Kasumi-1 (cell line): ENCODE results near the gene SMIM35.
A peak's percentile ranks its signal among the peaks of the same experiment; 100 is the strongest.
"Not testable (repeated sequence)": the region's sequence is repeated elsewhere in the genome, so short reads cannot be mapped to it uniquely, and the experiment has no call there.

Source experiments
- DNase-seq, 2 experiments: peaks; one replicate each; lab custom pipeline; 2025; lab: John Stamatoyannopoulos, UW

The SMIM35 gene

DNA sequence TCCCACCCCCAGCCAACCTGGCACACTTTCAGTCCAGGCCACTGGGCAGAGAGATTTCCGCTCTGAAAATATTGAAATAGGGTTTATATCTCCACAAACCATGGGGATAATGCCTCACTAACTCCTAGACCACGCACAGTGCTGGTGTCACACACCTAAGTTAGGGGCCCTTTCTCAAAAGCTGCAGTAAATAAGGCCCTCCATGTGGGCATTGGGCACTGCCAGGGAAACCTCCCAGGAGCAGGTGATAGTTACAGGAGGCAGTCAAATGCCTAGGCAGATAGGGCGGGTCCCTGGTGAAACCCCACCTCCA, 103.6 kb downstream of the SMIM35 start:
- DNase-seq = no peak

- no peak for DNase-seq
Measured at GRCh38 chr11:117980720-117981119, 106.0 kb downstream of the SMIM35 start.

DNA sequence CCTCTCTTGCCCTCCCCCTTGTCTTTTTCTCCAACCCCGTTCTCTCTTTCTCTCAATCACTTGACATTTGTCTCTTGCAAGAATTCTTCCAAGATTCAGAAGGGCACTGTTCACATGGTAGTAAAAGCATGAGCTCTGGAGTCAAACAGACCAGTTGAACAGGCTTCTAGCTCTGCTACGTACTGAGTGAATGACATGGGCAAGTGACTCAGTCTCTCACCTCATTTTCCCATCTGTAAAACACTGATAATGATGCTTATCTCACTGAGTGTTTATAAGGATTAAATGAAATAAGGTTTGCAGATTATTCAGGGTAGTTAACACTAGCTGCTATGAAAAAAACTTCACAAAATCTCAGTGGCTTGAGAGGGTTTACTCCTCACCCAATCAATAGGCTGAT, 106.5 kb downstream of the SMIM35 start:
- no peak for DNase-seq

- DNase-seq = peak; percentile 21 to 39
Measured at GRCh38 chr11:117979481-117980211, 107.1 kb downstream of the SMIM35 start.

DNA sequence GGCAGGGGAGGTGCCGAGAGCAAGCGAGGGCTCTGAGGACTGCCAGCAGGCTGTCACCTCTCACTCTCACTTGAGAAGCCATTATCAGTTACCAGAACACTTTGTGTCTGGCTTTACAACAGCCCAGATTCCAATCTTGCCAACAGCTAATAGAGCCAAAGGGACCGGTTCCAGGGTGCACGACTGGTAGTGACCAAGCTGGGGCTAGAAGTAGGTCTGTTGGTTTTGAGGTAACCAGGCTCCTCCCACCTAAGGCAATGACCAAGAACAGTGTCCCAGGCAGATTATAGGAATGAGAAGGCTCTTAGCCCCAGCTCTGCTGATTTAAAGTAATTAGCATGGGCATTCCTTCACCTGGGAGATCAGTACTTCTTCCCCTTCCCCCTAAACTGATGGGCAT, 107.8 kb downstream of the SMIM35 start:
- DNase-seq = no peak

DNA sequence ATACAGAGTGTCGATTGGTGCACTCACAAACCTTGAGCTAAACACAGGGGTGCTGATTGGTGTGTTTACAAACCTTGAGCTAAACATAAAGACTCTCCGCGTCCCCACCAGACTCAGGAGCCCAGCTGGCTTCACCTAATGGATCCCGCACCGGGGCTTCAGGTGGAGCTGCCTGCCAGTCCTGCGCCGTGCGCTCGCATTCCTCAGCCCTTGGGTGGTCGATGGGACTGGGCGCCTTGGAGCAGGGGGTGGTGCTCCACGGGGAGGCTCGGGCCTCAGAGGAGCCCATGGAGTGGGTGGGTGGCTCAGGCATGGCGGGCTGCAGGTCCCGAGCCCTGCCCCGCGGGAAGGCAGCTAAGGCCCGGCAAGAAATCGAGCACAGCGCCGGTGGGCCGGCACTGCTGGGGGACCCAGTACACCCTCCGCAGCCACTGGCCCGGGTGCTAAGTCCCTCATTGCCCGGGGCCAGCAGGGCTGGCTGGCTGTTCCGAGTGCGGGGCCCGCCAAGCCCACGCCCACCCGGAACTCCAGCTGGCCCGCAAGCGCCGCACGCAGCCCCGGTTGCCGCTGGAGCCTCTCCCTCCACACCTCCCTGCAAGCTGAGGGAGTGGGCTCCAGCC, 108.4 kb downstream of the SMIM35 start:
- not testable (repeated sequence) for DNase-seq

GRCh38 chr11:117977612-117978264, 109.0 kb downstream of the SMIM35 start:
- not testable (repeated sequence) for DNase-seq

DNA sequence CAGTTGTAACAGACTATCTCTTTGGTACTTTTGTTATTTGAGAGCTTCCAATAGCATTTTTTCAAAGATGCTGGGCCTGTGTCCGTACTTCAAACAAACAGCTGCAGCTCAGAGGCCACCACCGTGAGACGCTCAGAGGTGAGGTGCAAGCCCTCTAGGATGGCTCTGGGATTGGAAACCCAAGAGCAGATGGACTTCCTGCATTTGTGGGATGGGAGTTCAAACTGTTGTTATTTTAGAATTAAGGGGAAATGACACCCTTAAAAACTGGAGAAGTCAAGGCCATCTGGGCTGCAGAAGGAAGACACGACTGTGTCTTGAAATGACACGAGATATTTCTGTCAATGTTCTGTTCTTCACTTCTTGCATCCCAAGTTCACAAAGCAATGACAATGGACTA, 109.7 kb downstream of the SMIM35 start:
- peak; percentile 53 to 54 for DNase-seq

DNA sequence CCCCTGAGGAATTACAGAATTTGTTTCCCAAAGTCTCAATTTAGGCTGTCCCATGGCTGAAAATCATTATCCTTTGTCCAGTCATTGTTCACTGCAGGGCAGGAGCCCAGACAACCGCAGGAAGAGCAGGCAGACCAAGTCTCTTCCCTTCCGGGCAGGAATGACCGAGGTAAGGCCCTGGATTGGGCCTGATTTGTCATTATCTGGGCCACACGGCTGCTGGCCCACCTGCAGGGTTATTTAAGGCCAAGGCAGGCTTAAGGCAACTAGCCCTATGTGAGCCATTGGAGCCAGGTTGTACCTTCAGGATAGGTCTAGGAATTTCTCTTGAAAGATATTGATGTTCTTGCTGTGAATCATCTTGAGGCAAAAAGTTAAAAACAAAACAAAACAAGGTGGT, 110.3 kb downstream of the SMIM35 start:
- DNase-seq = no peak

GRCh38 chr11:117973503-117973860, 113.3 kb downstream of the SMIM35 start:
- DNase-seq = no peak

DNA sequence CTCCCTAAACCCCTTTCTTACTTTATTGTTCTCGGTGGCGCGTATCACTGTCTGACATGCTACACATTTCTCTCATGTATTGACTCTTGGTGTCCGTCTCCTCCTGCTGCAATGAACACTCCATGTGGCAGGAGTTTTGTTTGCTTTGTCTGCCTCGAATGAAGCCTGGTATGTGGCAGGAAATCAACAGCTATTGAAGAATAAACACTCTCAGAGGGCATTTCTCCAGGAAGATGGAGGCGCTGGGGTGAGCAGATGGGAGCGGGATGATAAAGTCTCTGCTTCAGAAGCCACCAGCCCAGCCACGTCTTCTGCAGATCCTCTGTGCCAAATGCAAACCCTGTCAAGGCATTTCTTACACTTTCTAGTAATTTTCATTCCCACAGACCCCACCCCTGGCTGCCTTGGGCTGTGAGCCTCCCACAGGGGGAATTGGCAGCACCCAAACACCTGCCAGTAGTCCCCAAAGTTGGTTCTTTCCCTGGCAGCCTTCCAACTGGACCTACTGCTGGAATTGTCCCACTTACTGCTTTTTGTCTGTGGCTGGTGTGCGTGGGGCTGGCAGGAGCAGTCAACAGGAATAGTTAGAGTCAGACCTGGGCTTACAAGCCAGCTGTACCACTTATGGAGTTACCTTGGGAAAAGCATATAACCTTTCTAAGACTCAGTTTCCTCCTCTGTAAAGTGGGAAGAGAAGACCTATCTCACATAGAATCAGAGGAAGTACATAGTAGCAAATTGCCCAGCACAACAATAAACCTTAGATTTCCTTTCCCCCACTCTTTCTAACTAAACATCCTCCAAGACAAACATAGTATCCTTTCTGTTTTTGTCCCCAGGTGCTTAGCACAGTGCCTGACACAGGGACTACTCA, 113.9 kb downstream of the SMIM35 start:
- no peak for DNase-seq

- DNase-seq = no peak
Measured at GRCh38 chr11:117972044-117972443, 114.7 kb downstream of the SMIM35 start.

- peak; percentile 77 to 82 for DNase-seq
Measured at GRCh38 chr11:117970400-117971024, 116.3 kb downstream of the SMIM35 start.

DNA sequence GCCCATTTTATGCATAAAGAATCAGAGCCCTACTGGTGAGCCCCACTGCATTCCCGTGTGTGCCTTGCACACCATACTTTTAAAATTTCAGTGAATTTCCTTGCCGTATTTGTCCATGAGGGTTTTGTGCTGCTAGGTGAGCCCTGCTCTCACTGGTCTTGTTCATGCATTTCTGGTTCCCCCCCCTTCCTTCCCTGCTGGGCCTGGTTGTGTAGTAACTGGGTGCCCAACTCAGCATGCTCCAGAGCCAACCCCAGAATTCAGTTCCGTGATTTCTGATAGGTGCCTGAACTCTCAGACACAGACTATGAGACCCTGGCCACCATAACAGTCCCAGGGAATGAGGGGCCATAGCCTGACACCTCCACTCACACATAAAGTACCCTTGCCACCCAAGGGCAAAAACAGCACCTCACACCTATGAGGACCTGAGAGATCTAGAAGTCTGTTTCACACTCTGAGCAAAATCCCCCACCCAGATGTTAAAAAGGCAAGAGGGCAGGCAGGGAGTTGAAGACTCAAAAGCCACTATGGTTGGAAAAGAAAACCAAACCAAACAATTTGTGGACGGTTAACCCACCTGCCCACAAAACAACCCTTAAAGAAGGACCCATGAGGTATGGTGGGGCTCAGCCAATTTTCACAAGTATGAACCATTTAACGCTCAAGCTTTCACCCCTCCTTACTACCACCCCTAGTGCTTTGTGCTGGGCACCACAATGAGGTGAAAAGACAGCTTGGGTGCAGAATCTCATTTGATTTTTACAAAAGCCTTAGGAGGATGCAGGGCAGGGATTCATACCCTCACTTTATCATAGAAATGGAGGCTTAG, 117.4 kb downstream of the SMIM35 start:
- DNase-seq = no peak

GRCh38 chr11:117966908-117967307, 119.9 kb downstream of the SMIM35 start:
- no peak for DNase-seq

DNA sequence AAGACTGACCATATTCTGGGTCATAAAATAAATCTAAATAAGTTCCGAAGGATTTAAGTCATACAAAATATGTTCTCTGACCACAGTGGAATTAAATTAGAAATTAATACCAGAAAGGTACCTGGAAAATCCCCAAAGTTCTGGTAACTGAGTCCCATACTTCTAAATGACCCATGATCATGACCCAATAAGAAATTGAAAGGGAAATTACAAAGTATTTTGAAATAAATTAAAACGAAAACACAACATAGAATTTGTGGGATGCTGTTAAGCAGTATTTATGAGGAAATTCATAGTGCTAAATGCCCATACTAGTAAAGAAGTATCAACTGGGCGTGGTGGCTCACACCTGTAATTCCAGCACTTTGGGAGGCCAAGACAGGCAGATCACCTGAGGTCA, 123.9 kb downstream of the SMIM35 start:
- no peak for DNase-seq

GRCh38 chr11:117961896-117962295, 124.9 kb downstream of the SMIM35 start:
- no peak for DNase-seq

DNA sequence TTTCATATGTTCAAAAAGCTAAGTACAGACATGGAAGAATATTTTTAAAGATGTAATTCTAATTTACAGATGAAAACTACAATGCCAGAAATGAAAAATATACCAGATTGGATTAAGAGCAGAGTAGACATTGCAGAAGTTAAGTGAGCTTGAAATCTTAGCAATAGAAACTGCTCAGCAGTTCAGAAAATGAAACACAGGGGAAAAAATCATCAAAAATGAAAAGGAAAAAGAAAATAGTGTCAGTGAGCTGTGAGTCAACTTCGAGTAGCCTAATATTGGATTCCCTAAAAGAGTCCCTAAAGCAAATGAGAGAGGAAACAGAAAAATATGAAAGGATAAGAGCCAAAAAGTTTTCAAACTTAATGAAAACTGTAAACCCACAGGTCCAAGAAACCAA, 126.4 kb downstream of the SMIM35 start:
- no peak for DNase-seq

GRCh38 chr11:117959438-117960149, 127.2 kb downstream of the SMIM35 start:
- DNase-seq = peak; percentile 34 to 46

GRCh38 chr11:117958949-117959348, 127.8 kb downstream of the SMIM35 start:
- DNase-seq = no peak
